Spleen (tissue), 11 donors: Measurements from ENCODE around the gene CYP27C1. TPM values are rescaled to one million over a fixed set of nuclear protein-coding genes. Genes with fewer than 3 reads are reported as not detected.

Experiments used
- DNase-seq: peaks from one replicate; pipeline ENCODE4 v3.0.0-alpha.2; 2020
- H3K27ac ChIP-seq, 8 donors: fragments of 200-600 bp; sonication (generic) in 7 of 8; 1 replicate in 4 of 8; 2 replicates in 4 of 8; pipeline versions ENCODE4 v1.5.0 to v1.8.0; 2016 to 2021; ENCODE audit warnings: inconsistent platforms in 4 of 8, mild to moderate bottlenecking in 4 of 8, moderate library complexity in 1 of 8
- H3K27me3 ChIP-seq, 7 donors: fragments of 200-600 bp; sonication (generic) in 6 of 7; replicated peaks in 1 of 7; 1 replicate in 4 of 7; 2 replicates in 3 of 7; pipeline versions ENCODE4 v1.5.0 to v1.8.0; 2016 to 2021; ENCODE audit warnings: inconsistent platforms in 3 of 7, mild to moderate bottlenecking in 1 of 7
- H3K36me3 ChIP-seq, 6 donors: fragments of 200-600 bp; sonication (generic) in 5 of 6; 1 replicate in 4 of 6; 2 replicates in 2 of 6; pipeline versions ENCODE4 v1.5.0 to v1.8.0; 2016 to 2021; ENCODE audit warnings: inconsistent platforms in 2 of 6
- H3K4me1 ChIP-seq, 6 donors: fragments of 200-600 bp; sonication (generic) in 5 of 6; 1 replicate in 3 of 6; 2 replicates in 3 of 6; pipeline versions ENCODE4 v1.5.0 to v1.8.0; 2016 to 2021; ENCODE audit warnings: inconsistent platforms in 3 of 6
- H3K4me3 ChIP-seq, 8 donors: fragments of 200-600 bp; sonication (generic) in 7 of 8; 1 replicate in 4 of 8; 2 replicates in 4 of 8; pipeline versions ENCODE4 v1.5.0 to v1.8.0; 2016 to 2021; ENCODE audit warnings: inconsistent platforms in 4 of 8, mild to moderate bottlenecking in 4 of 8, moderate library complexity in 2 of 8
- H3K9me3 ChIP-seq, 8 donors: fragments of 200-600 bp; sonication (generic) in 7 of 8; 1 replicate in 4 of 8; 2 replicates in 4 of 8; pipeline versions ENCODE4 v1.5.0 to v1.8.0; 2016 to 2021; ENCODE audit warnings: inconsistent platforms in 4 of 8
- CTCF ChIP-seq, 11 experiments: fragments of 200-600 bp in 7 of 11; fragments of 450-650 bp in 4 of 11; sonication (generic) in 4 of 11; IDR thresholded peaks in 8 of 11; conservative IDR thresholded peaks in 3 of 11; 1 replicate in 7 of 11; 2 replicates in 4 of 11; pipeline versions ENCODE4 v1.4.0 to v1.8.0; 2016 to 2021; ENCODE audit warnings: antibody characterized with exemption in 11 of 11, inconsistent platforms in 4 of 11, mild to moderate bottlenecking in 1 of 11
- POLR2A ChIP-seq, 3 donors: fragments of 450-650 bp; IDR thresholded peaks; one replicate each; pipeline ENCODE4 v1.5.1; 2017; ENCODE audit warnings: antibody characterized with exemption in 3 of 3, mild to moderate bottlenecking in 1 of 3
- POLR2AphosphoS5 ChIP-seq, 3 donors: sonication (generic); formaldehyde crosslinking; IDR thresholded peaks; one replicate each; pipeline ENCODE4 v1.5.1; 2017; ENCODE audit warnings: antibody characterized with exemption in 3 of 3
- WGBS, 5 donors: extraction: QIAGEN DNeasy Blood & Tissue Kit in 3 of 5; methylation state at CpG; one replicate each; pipeline versions ENCODE4 v1.1.5 to v1.1.7; 2013 to 2018; 5-methylcytosine and 5-hydroxymethylcytosine counted together
- intact Hi-C: fragments of 100-400 bp; cut with DNase I; formaldehyde crosslinking; loops from one replicate; pipeline ENCODE4 v1.15.0; 2023; ENCODE audit warnings: low total_unique reads
- polyA plus RNA-seq, 3 donors: library from polyadenylated mRNA; stranded (reverse); fragments of 200-250 nt; gene quantifications; one replicate each; pipeline ENCODE4 v1.2.1, GENCODE V29; 2013
- total RNA-seq, 7 donors: library from RNA; depleted of rRNA in 3 of 7; stranded (reverse); fragments of >200 nt in 3 of 7; fragmentation: NEBNext Ultra II Directional in 4 of 7; extraction: Animal tissue kit (Norgen Biotek cat#: 25700) in 4 of 7; gene quantifications; one replicate each; pipeline versions ENCODE4 v1.1.0 to v1.2.1, GENCODE V29; 2016 to 2021
- donor health status: healthy with polysubstance abuse.
- donor health status: DM: no; HTN: no; CAD: no; lungs with moderate emphysema.
- donor health status: DM: no; HTN: no; CAD: no.
- donor health status: Bipolar disorder and iron deficiency.
- donor health status: healthy.
- donor health status: DM: no; HTN: no; CAD: no.
- donor health status: DM: yes; HTN: yes; CAD: no.

Gene CYP27C1
- total and polyA plus RNA-seq, 10 donors = 0.07 to 0.36 (median 0.21) TPM; not detected in 2

- TF ChIP-seq CTCF (IDR thresholded peaks at IDR 0.05 in 8 of 11, conservative IDR thresholded peaks at IDR 0.05 in 3 of 11) (peak in 1 of 11 experiments; percentile 19), POLR2A (IDR thresholded peaks at IDR 0.05) (no peak), POLR2AphosphoS5 (IDR thresholded peaks at IDR 0.05) (no peak)
- H3K4me3 ChIP-seq = no peak overlapping the region
- WGBS, 5 donors = 62 to 74% (median 67%) methylated on average over 13 to 16 of the region's 16 CpGs
- H3K4me1 ChIP-seq = peaks cover 0 to 45% (median 16%) of the 10 kb centered on the region in 6 donors
- H3K9me3 ChIP-seq = no peaks in the 10 kb centered on the region
- H3K27ac ChIP-seq = no peak overlapping the region
- no peaks in the 10 kb centered on the region for H3K36me3 ChIP-seq
- intact Hi-C loops = no loop called here
- no peaks in the 10 kb centered on the region for H3K27me3 ChIP-seq
- no peak for DNase-seq
Observed at GRCh38 chr2:127157651-127158485, 62.2 kb downstream of the CYP27C1 start.

- Histone ChIP-seq H3K9me3 (no peaks in the 10 kb centered on the region), H3K27ac (no peak overlapping the region), H3K4me1 (peaks cover 0 to 44% (median 16%) of the 10 kb centered on the region in 6 donors), H3K36me3 (no peaks in the 10 kb centered on the region), H3K4me3 (no peak overlapping the region), H3K27me3 (no peaks in the 10 kb centered on the region)
- TF ChIP-seq CTCF (IDR thresholded peaks at IDR 0.05 in 8 of 11, conservative IDR thresholded peaks at IDR 0.05 in 3 of 11) (no peak), POLR2AphosphoS5 (IDR thresholded peaks at IDR 0.05) (no peak), POLR2A (IDR thresholded peaks at IDR 0.05) (no peak)
- intact Hi-C loops = no loop called here
- WGBS, 5 donors = 74 to 84% (median 77%) methylated on average over 6 of the region's 6 CpGs
- DNase-seq = no peak
Observed at GRCh38 chr2:127157114-127157513, 63.0 kb downstream of the CYP27C1 start.

GRCh38 chr2:127155947-127156346 lies 64.2 kb downstream of the CYP27C1 start:
- Histone ChIP-seq H3K9me3 (peaks cover 0 to 4% (median 1%) of the 10 kb centered on the region in 8 donors), H3K27me3 (no peaks in the 10 kb centered on the region), H3K4me1 (peaks cover 0 to 36% (median 16%) of the 10 kb centered on the region in 6 donors), H3K36me3 (no peaks in the 10 kb centered on the region), H3K27ac (peak overlapping the region in 2 of 8 donors; percentile 26 to 59), H3K4me3 (no peak overlapping the region)
- DNase-seq = no peak
- TF ChIP-seq CTCF (IDR thresholded peaks at IDR 0.05 in 8 of 11, conservative IDR thresholded peaks at IDR 0.05 in 3 of 11) (no peak), POLR2AphosphoS5 (IDR thresholded peaks at IDR 0.05) (no peak), POLR2A (IDR thresholded peaks at IDR 0.05) (no peak)
- 53 to 75% (median 56%) methylated on average over 2 of the region's 2 CpGs for WGBS, 5 donors
- intact Hi-C loops = no loop called here

- Histone ChIP-seq H3K4me1 (peaks cover 0 to 36% (median 16%) of the 10 kb centered on the region in 6 donors), H3K4me3 (no peak overlapping the region), H3K36me3 (no peaks in the 10 kb centered on the region), H3K27me3 (no peaks in the 10 kb centered on the region), H3K27ac (peak overlapping the region in 4 of 8 donors; percentile 39 to 59 (median 46)), H3K9me3 (peaks cover 0 to 9% (median 3%) of the 10 kb centered on the region in 8 donors)
- WGBS, 5 donors = 73 to 79% (median 76%) methylated on average over 7 of the region's 7 CpGs
- TF ChIP-seq CTCF (IDR thresholded peaks at IDR 0.05 in 8 of 11, conservative IDR thresholded peaks at IDR 0.05 in 3 of 11) = no peak
- no peak for TF ChIP-seq POLR2A (IDR thresholded peaks at IDR 0.05)
- no peak for TF ChIP-seq POLR2AphosphoS5 (IDR thresholded peaks at IDR 0.05)
- no peak for DNase-seq
- intact Hi-C loops = no loop called here
Observed at GRCh38 chr2:127155028-127155581, 65.0 kb downstream of the CYP27C1 start.
